Mucosa of gallbladder (tissue), 1 donor: ENCODE data around the gene RUNX1. TPM values are rescaled to one million over a fixed set of nuclear protein-coding genes. Genes with fewer than 3 reads are reported as not detected.

Source experiments
- DNase-seq: peaks from one replicate; pipeline ENCODE4 v3.0.0-alpha.2; 2020; ENCODE audit warnings: low spot score
- total RNA-seq: library from RNA; stranded (reverse); gene quantifications from one replicate; pipeline ENCODE4 v1.2.1, GENCODE V29; 2021
- donor health status: DM: no; HTN: no; CAD: no.

RUNX1 gene
- total RNA-seq, 1 donor from 2014 or later = 35.1 TPM

DNA sequence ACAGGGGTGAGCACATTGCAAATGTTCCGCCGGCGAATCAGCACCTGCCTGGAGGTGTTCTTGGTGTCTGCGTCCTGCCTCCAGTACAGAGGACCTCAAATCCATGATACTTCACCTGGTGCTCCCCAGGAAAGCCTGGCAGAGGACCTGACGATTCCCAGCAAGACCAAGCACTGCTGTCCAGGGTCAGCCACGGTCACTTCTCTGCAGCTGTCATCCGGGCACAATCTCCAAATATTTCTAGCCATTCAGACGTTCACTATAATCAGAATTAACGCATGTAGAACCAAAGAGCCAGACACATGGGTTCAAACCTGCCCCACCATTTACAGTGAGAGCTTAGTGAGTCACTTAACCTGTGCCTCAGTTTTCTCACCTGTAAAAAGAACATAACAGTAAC is 305.8 kb downstream of the RUNX1 start:
- DNase-seq = no peak

DNA sequence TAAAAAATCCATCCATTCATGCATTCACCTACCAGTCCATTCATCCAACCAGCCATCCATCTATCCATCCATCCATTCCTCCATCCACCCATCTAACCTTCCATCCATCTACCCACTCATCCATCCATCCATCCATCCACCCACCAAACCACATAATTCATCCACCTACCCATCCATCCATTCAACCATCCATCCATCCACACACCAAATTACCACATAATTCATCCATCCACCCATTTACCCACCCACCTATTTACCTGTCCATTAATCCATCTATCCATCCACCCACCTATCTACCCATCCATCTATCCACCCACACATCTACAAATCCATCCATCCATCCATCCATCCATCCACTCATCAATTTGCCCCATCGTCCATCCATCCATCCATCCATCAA is 308.9 kb downstream of the RUNX1 start:
- DNase-seq = no peak
